Stimulated activated CD4-positive, alpha-beta T cell treated with anti-CD3 and anti-CD28 coated beads, TNF-alpha, amount 100 ng/mL, for 24 hours (primary cell): ENCODE results near the gene GSG1.

Experiments
- DNase-seq, 3 experiments: peaks; one replicate each; pipeline ENCODE4 v3.0.0-alpha.2; 2020; ENCODE audit warnings: low read depth in 3 of 3

GSG1 gene

GRCh38 chr12:13120413-13120812 is 16.9 kb upstream of the GSG1 start:
- no peak for DNase-seq

GRCh38 chr12:13119826-13120225 is 16.4 kb upstream of the GSG1 start:
- DNase-seq: no peak

GRCh38 chr12:13117029-13117428 is 13.6 kb upstream of the GSG1 start:
- no peak for DNase-seq

GRCh38 chr12:13116259-13116658 is 12.8 kb upstream of the GSG1 start:
- DNase-seq: no peak

- DNase-seq: no peak
Observed at GRCh38 chr12:13114251-13115052, 11.0 kb upstream of the GSG1 start.

GRCh38 chr12:13112968-13113367 is 9.5 kb upstream of the GSG1 start:
- DNase-seq: no peak

- no peak for DNase-seq
Observed at GRCh38 chr12:13106666-13107065, 3.2 kb upstream of the GSG1 start.

- DNase-seq: no peak
Observed at GRCh38 chr12:13105781-13106180, 2.3 kb upstream of the GSG1 start.

- DNase-seq: no peak
Observed at GRCh38 chr12:13104409-13104808, 942 bp upstream of the GSG1 start.

- no peak for DNase-seq
Observed at GRCh38 chr12:13102461-13103195, 839 bp downstream of the GSG1 start.

- no peak for DNase-seq
Observed at GRCh38 chr12:13101821-13102375, 1.6 kb downstream of the GSG1 start.

- peak; percentile 71 to 83 (median 72) for DNase-seq
Observed at GRCh38 chr12:13100882-13101769, 2.3 kb downstream of the GSG1 start.

GRCh38 chr12:13100605-13100881 is 2.9 kb downstream of the GSG1 start:
- DNase-seq: no peak

GRCh38 chr12:13099844-13100604 is 3.4 kb downstream of the GSG1 start:
- no peak for DNase-seq

GRCh38 chr12:13099066-13099843 is 4.2 kb downstream of the GSG1 start:
- DNase-seq: no peak

GRCh38 chr12:13097491-13098011 is 5.9 kb downstream of the GSG1 start:
- DNase-seq: no peak

GRCh38 chr12:13095266-13095995 is 8.0 kb downstream of the GSG1 start:
- no peak for DNase-seq

- no peak for DNase-seq
Observed at GRCh38 chr12:13094367-13094766, 9.1 kb downstream of the GSG1 start.

- DNase-seq: no peak
Observed at GRCh38 chr12:13093848-13094220, 9.6 kb downstream of the GSG1 start.
